ENCODE data around the gene REX1BD.
A peak's percentile ranks its signal among the peaks of the same experiment; 100 is the strongest.

The REX1BD gene

DNA sequence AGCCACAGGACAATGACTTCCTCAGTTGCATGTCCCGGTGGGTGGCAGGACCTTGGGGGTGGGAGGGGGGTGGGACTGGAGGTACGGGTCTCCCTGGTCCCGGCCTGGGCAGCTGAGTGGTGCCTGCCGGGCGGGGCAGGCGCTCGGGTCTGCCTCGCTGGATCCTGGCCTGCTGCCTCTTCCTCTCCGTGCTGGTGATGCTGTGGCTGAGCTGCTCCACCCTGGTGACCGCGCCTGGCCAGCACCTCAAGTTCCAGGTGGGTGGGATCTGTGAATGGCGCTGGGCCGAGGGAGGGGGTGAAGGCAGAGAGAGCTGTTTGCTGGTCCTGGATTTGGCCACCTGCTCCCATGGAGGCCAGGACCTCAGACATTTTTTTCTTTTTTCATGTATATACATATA, 29.6 kb downstream of the REX1BD start:
- TF ChIP-seq, protein P1, sequence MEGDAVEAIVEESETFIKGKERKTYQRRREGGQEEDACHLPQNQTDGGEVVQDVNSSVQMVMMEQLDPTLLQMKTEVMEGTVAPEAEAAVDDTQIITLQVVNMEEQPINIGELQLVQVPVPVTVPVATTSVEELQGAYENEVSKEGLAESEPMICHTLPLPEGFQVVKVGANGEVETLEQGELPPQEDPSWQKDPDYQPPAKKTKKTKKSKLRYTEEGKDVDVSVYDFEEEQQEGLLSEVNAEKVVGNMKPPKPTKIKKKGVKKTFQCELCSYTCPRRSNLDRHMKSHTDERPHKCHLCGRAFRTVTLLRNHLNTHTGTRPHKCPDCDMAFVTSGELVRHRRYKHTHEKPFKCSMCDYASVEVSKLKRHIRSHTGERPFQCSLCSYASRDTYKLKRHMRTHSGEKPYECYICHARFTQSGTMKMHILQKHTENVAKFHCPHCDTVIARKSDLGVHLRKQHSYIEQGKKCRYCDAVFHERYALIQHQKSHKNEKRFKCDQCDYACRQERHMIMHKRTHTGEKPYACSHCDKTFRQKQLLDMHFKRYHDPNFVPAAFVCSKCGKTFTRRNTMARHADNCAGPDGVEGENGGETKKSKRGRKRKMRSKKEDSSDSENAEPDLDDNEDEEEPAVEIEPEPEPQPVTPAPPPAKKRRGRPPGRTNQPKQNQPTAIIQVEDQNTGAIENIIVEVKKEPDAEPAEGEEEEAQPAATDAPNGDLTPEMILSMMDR (IDR thresholded peaks at IDR 0.05; ENCODE audit: low read depth, low read length) = no peak
- DNase-seq (ENCODE audit: low read depth in 2 of 2) = no peak

DNA sequence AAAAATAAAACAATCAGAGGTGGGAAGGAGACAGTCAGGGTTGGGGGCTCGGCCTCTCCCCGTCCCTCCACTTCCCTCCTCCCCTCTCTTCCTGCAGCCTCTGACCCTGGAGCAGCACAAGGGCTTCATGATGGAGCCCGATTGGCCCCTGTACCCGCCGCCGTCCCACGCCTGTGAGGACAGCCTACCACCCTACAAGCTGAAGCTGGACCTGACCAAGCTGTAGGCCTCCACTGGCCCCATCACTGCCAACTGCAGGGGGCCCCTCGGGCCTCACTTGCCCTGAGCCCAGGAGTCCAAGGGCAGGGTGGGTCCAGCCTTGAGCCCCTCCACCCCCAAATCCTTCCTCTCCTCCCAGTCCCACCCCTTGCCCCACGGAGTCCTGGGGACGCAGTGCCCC, 31.7 kb downstream of the REX1BD start:
- DNase-seq (ENCODE audit: low read depth in 2 of 2) = no peak
- no peak overlapping the region for H3K4me3 ChIP-seq (replicated peaks in 1 of 2; ENCODE audit: low read depth in 2 of 2, low read length in 2 of 2)
- TF ChIP-seq, protein P1 (IDR thresholded peaks at IDR 0.05; ENCODE audit: low read depth, low read length) = no peak

More for the DNA sequence above, 29.6 kb downstream of the REX1BD start:
- no peak overlapping the region for H3K4me3 ChIP-seq (replicated peaks in 1 of 2; ENCODE audit: low read depth in 2 of 2, low read length in 2 of 2)

DNA sequence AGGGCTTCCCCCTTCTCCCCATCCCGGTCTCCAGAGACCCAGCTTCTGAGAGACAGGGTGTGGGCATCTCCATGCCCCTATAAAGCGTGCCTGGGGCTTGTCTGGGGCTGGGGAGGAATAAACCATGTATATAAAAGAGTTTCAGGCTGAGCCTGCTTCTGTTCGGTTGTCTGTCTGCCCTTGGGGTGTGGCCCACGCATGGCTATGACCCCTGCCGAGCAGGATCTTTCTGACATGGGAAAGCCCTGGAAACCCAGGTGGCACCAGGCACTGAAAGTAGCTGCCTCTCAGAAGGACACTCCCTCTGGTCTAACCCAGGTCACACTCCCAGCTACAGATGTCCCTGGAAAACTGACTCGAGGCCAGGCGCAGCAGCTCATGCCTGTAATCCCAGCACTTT, 32.3 kb downstream of the REX1BD start:
- TF ChIP-seq, protein P1 (IDR thresholded peaks at IDR 0.05; ENCODE audit: low read depth, low read length) = no peak
- no peak for DNase-seq (ENCODE audit: low read depth in 2 of 2)
- no peak overlapping the region for H3K4me3 ChIP-seq (replicated peaks in 1 of 2; ENCODE audit: low read depth in 2 of 2, low read length in 2 of 2)

DNA sequence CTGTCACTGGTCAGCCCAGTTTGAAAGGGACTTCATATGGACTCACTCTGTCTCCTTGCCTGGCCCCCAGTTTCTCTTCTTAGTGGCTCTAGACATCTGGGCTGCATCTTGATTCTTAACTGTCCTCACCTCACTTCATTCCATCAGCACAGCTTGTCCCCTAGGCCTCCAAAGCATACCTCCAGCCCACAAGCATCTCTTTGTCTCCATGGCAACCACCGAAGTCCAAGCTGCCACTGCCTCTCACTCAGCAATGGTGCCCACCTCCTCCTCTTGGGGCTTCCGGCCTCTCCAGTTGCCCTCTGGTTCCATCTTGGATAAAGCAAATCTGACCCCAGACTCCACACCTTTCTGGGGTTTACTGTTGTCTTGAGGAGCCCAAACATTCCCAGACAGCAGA, 38.3 kb downstream of the REX1BD start:
- DNase-seq (ENCODE audit: low read depth in 2 of 2) = peak in 1 of 2 donors; percentile 27
- TF ChIP-seq, protein P1 (IDR thresholded peaks at IDR 0.05; ENCODE audit: low read depth, low read length) = no peak
- H3K4me3 ChIP-seq (replicated peaks in 1 of 2; ENCODE audit: low read depth in 2 of 2, low read length in 2 of 2) = no peak overlapping the region

DNA sequence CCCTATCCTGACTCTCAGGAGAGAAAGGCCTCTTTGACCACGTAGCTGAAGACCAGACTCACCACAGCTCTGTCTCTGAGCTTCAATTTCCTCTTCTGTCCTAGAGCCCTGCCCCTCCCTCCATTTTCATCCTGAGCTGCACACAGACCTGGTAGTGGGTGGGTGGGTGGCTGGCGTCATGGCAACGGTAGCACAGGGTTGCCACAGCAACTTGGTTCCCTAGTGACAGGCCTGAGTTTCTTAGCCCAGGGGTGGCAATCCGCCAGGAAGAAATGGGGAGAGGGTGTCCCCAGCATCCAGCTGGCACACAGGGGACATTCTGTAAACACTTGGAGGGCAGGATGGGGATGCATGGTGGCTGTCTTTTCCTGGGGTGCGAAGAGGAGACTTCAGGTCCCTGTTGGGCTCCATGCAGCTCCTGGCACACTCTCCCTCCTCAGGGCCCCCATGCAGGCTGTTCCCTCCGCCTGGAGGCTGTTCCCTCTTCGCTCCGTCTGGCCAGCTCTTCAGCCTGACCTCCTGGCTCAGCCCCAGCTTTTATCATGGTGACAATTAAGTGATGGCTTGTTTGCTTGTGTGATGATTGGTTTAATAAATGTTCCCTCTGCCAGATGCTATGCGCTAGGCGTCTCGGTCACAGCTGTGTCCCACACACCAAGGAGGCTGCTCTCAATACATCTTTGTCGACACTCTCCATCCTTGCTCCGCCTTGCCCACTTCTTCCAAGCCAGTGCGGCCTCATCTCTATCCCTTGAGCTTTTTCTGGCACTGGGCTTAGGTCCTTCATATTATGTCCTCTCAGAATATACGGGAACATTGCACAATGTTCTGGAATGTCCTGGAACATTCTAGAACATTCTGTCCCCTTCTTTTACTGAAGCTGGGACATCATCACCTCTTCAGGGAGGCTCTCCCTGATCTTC, 40.8 kb downstream of the REX1BD start:
- TF ChIP-seq, protein P1 (IDR thresholded peaks at IDR 0.05; ENCODE audit: low read depth, low read length) = no peak
- H3K4me3 ChIP-seq (replicated peaks in 1 of 2; ENCODE audit: low read depth in 2 of 2, low read length in 2 of 2) = no peak overlapping the region
- DNase-seq (ENCODE audit: low read depth in 2 of 2) = peak; percentile 65 to 74

DNA sequence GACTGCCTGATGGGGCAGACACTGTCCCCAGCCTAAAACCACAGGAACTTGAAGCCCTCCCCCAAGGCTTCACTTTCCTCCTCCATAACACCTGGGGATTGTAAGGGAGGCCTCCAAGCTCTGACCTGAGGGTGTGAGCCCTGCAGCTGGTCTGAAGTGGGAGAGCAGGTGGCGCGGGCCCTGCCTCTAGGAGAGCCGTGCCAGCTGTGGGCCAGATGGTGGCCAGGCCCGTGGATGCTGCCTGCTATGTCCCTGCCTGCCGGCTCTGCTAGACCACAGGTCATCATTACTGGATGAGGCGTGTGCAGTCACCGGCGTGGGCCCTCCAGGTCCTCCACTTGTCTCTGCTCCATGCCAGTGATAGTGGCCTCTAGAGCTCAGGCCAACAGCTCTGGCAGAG, 44.7 kb downstream of the REX1BD start:
- no peak for DNase-seq (ENCODE audit: low read depth in 2 of 2)
- TF ChIP-seq, protein P1 (IDR thresholded peaks at IDR 0.05; ENCODE audit: low read depth, low read length) = no peak
- no peak overlapping the region for H3K4me3 ChIP-seq (replicated peaks in 1 of 2; ENCODE audit: low read depth in 2 of 2, low read length in 2 of 2)

All from cardiac fibroblast (primary cell).